Uterus (tissue), 4 donors: ENCODE data around the gene PRRT1B. TPM values are rescaled to one million over a fixed set of nuclear protein-coding genes. Genes with fewer than 3 reads are reported as not detected.

Experiments
- DNase-seq, 2 donors: peaks; one replicate each; pipeline ENCODE4 v3.0.0-alpha.2; 2019 to 2020
- H3K27ac ChIP-seq, 2 donors: fragments of 200-600 bp; sonication (generic); 1 replicate in 1 of 2; 2 replicates in 1 of 2; pipeline ENCODE4 v1.5.1; 2016 to 2018
- H3K27me3 ChIP-seq, 2 donors: fragments of 200-600 bp; sonication (generic); one replicate each; pipeline ENCODE4 v1.5.1; 2018 to 2019; ENCODE audit warnings: control low read depth in 1 of 2
- H3K36me3 ChIP-seq, 2 donors: fragments of 200-600 bp; sonication (generic); one replicate each; pipeline ENCODE4 v1.5.1; 2019; ENCODE audit warnings: control low read depth in 1 of 2
- H3K4me1 ChIP-seq, 2 donors: fragments of 200-600 bp; sonication (generic); one replicate each; pipeline ENCODE4 v1.5.1; 2018 to 2019; ENCODE audit warnings: control low read depth in 1 of 2
- H3K4me3 ChIP-seq, 2 donors: fragments of 200-600 bp; sonication (generic); 1 replicate in 1 of 2; 2 replicates in 1 of 2; pipeline ENCODE4 v1.5.1; 2018 to 2019; ENCODE audit warnings: mild to moderate bottlenecking in 1 of 2
- H3K9me3 ChIP-seq, 2 donors: fragments of 200-600 bp; sonication (generic); one replicate each; pipeline ENCODE4 v1.5.1; 2019; ENCODE audit warnings: control low read depth in 1 of 2
- CTCF ChIP-seq, 4 experiments: fragments of 200-600 bp in 2 of 4; fragments of 450-650 bp in 2 of 4; sonication (generic) in 2 of 4; IDR thresholded peaks; one replicate each; pipeline ENCODE4 v1.5.1; 2016 to 2019; ENCODE audit warnings: antibody characterized with exemption in 4 of 4, mild to moderate bottlenecking in 2 of 4, moderate library complexity in 1 of 4
- POLR2A ChIP-seq, 2 donors: fragments of 450-650 bp; IDR thresholded peaks; one replicate each; pipeline ENCODE4 v1.6.1; 2016; ENCODE audit warnings: antibody characterized with exemption in 2 of 2, mild to moderate bottlenecking in 1 of 2, moderate library complexity in 1 of 2
- intact Hi-C: fragments of 100-400 bp; cut with DNase I; formaldehyde crosslinking; loops from one replicate; pipeline ENCODE4 v1.15.1; 2023; ENCODE audit warnings: low total_unique reads
- total RNA-seq, 4 donors: library from RNA; depleted of rRNA in 3 of 4; stranded (reverse); fragments of >200 nt in 3 of 4; gene quantifications; one replicate each; pipeline versions ENCODE4 v1.1.0 to v1.2.4, GENCODE V29; 2014 to 2023
- donor health status: DM: yes; HTN: yes; CAD: no.

Gene PRRT1B
- total RNA-seq, 4 donors from 2014 or later: not detected

DNA sequence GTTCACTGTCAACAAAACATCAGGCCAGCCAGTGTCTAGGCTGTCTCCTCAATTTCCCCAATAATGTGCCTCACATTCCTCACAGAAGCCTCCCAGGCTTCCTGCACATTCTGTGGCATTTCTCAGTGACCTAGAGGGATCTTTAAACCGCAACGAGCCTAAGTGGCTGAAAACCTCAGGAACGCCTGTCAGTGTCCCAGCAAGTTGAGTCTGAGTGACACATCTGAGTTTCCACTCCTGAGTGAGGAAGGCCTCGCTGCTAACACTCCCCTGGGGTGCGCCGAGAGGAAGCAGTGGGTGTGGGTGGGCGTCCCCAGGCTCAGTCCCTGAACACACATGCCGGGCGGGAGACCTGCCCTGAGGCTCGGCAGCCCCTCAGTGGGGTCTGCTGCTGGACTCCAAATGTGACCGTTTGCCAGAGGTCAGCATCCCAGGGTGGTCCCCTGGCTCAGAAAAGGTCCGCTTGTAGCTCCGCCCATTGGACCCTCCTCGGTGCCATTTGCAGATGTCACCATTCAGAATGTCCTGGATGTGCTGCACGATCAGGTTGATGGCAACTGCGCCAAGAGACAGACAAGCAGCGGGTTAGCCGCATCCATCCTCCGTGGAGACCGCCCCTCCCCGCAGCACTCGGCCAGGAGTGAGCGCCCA is 20.5 kb upstream of the PRRT1B start:
- Histone ChIP-seq H3K27ac (no peak overlapping the region), H3K4me3 (no peak overlapping the region), H3K9me3 (no peaks in the 10 kb centered on the region), H3K27me3 (no peaks in the 10 kb centered on the region), H3K36me3 (no peaks in the 10 kb centered on the region), H3K4me1 (no peaks in the 10 kb centered on the region)
- no peak for DNase-seq
- intact Hi-C loops: no loop called here
- TF ChIP-seq CTCF (IDR thresholded peaks at IDR 0.05) (no peak), POLR2A (IDR thresholded peaks at IDR 0.05) (no peak)

DNA sequence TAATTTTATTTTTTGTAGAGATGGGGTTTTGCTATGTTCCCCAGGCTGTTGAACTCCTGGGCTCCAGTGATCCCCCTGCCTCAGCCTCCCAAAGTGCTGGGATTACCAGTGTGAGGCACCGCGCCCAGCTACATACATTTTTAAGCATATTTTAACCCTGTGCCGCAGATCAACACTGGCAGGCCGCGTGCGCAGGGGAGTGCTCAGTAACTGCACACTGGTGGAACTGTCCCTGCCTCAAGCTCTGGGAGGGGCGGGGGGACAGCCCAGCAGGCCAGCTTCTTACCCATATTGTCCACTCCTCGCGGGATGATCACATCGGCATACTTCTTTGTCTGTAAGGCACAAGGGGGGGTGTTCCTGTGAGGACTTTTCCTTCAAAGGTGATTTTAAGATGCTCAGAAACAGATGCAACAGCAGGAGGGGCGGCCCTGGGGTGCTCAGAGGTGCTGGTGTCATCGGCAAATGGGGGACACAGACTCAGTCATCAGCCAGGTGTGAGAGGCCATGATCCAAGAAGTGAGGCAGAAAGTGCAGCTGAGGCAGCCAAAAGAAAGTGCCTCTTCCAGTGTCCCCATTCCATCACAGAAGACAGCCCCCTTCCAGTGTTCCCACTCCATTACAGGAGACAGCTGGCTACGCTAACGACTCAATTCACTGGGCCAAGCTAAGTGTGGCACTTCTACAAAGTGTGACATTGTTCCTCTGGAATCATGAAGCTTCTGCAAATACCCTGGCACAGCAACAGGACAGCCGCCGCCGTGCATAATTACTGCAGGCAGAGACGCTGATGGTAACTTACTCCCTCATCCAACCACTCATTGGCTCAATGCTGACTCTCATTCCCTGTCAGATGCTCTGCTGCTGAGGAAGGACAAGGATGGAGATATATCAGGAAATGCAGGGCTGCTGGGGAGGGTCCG is 19.4 kb upstream of the PRRT1B start:
- intact Hi-C loops: no loop called here
- Histone ChIP-seq H3K27me3 (no peaks in the 10 kb centered on the region), H3K27ac (no peak overlapping the region), H3K4me1 (no peaks in the 10 kb centered on the region), H3K9me3 (no peaks in the 10 kb centered on the region), H3K4me3 (no peak overlapping the region), H3K36me3 (no peaks in the 10 kb centered on the region)
- no peak for DNase-seq
- TF ChIP-seq POLR2A (IDR thresholded peaks at IDR 0.05) (no peak), CTCF (IDR thresholded peaks at IDR 0.05) (no peak)

GRCh38 chr9:131528186-131528585 is 17.1 kb upstream of the PRRT1B start:
- Histone ChIP-seq H3K27ac (no peak overlapping the region), H3K4me1 (no peaks in the 10 kb centered on the region), H3K4me3 (no peak overlapping the region), H3K27me3 (no peaks in the 10 kb centered on the region), H3K9me3 (no peaks in the 10 kb centered on the region), H3K36me3 (no peaks in the 10 kb centered on the region)
- no peak for DNase-seq
- intact Hi-C loops: no loop called here
- TF ChIP-seq POLR2A (IDR thresholded peaks at IDR 0.05) (no peak), CTCF (IDR thresholded peaks at IDR 0.05) (no peak)

DNA sequence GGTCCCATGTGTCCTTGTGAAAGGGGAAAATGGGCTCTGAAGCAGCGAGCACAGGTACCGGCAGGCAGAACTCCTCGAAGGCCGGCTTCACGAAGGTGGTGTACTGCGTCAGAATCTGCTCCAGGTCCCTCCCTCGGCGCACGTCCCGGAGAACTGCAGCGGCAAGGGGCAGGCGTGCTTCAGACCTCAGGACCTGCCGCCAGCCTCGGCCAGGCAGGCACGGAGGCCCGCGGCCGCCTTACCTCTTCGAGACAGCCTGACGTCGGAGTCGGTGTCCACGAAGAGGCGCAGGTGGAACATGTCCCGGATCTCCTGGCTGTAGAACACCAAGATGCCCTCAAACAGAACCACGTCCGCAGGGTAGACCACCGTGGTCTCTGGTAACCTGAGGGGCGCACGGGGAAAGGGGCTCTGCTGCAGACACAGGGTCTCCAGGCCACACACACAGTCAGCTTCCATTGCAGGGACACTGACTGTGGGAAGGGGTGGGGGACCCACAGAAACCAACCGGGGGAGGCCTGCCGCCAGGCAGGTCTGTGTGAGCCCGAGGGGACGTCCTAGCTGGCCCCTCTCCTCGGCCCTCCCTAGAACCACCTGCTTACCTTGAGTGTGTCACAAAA is 16.3 kb upstream of the PRRT1B start:
- intact Hi-C loops: no loop called here
- H3K4me3 ChIP-seq: no peak overlapping the region

More for the DNA sequence above, 16.3 kb upstream of the PRRT1B start:
- H3K27ac ChIP-seq: no peak overlapping the region
- no peak for DNase-seq
- no peaks in the 10 kb centered on the region for H3K9me3 ChIP-seq
- no peaks in the 10 kb centered on the region for H3K4me1 ChIP-seq
- H3K27me3 ChIP-seq: no peaks in the 10 kb centered on the region
- no peak for TF ChIP-seq CTCF (IDR thresholded peaks at IDR 0.05)
- no peak for TF ChIP-seq POLR2A (IDR thresholded peaks at IDR 0.05)
- H3K36me3 ChIP-seq: no peaks in the 10 kb centered on the region
